ENCODE data around the gene RPL7L1.
"Not testable (repeated sequence)": the region's sequence is repeated elsewhere in the genome, so short reads cannot be mapped to it uniquely, and the experiment has no call there.

Gene RPL7L1

GRCh38 chr6:42879372-42880239, at the start of gene RPL7L1:
Gene RPL7L1, plus strand, starts transcription at chr6:42879616. Its CDS starts 295 bp downstream, at chr6:42879911.
- DNase-seq (ENCODE audit: low read depth): peak; percentile 66

- no peak for DNase-seq (ENCODE audit: low read depth)
Measured at GRCh38 chr6:42831237-42831636, 48.2 kb upstream of the RPL7L1 start.

- no peak for DNase-seq (ENCODE audit: low read depth)
Measured at GRCh38 chr6:42834056-42834455, 45.4 kb upstream of the RPL7L1 start.

- DNase-seq (ENCODE audit: low read depth): no peak
Measured at GRCh38 chr6:42841844-42842584, 37.4 kb upstream of the RPL7L1 start.

- no peak for DNase-seq (ENCODE audit: low read depth)
Measured at GRCh38 chr6:42845327-42845694, 34.1 kb upstream of the RPL7L1 start.

GRCh38 chr6:42846505-42846904, 32.9 kb upstream of the RPL7L1 start:
- DNase-seq (ENCODE audit: low read depth): no peak

- DNase-seq (ENCODE audit: low read depth): no peak
Measured at GRCh38 chr6:42848700-42849099, 30.7 kb upstream of the RPL7L1 start.

- DNase-seq (ENCODE audit: low read depth): no peak
Measured at GRCh38 chr6:42851599-42851998, 27.8 kb upstream of the RPL7L1 start.

- DNase-seq (ENCODE audit: low read depth): no peak
Measured at GRCh38 chr6:42860036-42860435, 19.4 kb upstream of the RPL7L1 start.

- no peak for DNase-seq (ENCODE audit: low read depth)
Measured at GRCh38 chr6:42860481-42860880, 18.9 kb upstream of the RPL7L1 start.

GRCh38 chr6:42864602-42865001, 14.8 kb upstream of the RPL7L1 start:
- DNase-seq (ENCODE audit: low read depth): no peak

- DNase-seq (ENCODE audit: low read depth): no peak
Measured at GRCh38 chr6:42870145-42870936, 9.1 kb upstream of the RPL7L1 start.

GRCh38 chr6:42871711-42872110, 7.7 kb upstream of the RPL7L1 start:
- DNase-seq (ENCODE audit: low read depth): no peak

GRCh38 chr6:42873313-42873712, 6.1 kb upstream of the RPL7L1 start:
- no peak for DNase-seq (ENCODE audit: low read depth)

GRCh38 chr6:42877695-42878094, 1.7 kb upstream of the RPL7L1 start:
- no peak for DNase-seq (ENCODE audit: low read depth)

- DNase-seq (ENCODE audit: low read depth): not testable (repeated sequence)
Measured at GRCh38 chr6:42880240-42880817, 913 bp downstream of the RPL7L1 start.

- DNase-seq (ENCODE audit: low read depth): not testable (repeated sequence)
Measured at GRCh38 chr6:42880871-42881270, 1.5 kb downstream of the RPL7L1 start.

GRCh38 chr6:42885702-42886101, 6.3 kb downstream of the RPL7L1 start:
- no peak for DNase-seq (ENCODE audit: low read depth)

GRCh38 chr6:42888201-42888600, 8.8 kb downstream of the RPL7L1 start:
- DNase-seq (ENCODE audit: low read depth): not testable (repeated sequence)

- DNase-seq (ENCODE audit: low read depth): no peak
Measured at GRCh38 chr6:42889815-42890214, 10.4 kb downstream of the RPL7L1 start.

- DNase-seq (ENCODE audit: low read depth): peak; percentile 76
Measured at GRCh38 chr6:42890311-42891198, 11.1 kb downstream of the RPL7L1 start.

Data from stimulated activated CD8-positive, alpha-beta memory T cell treated with anti-CD3 and anti-CD28 coated beads, Interleukin-12 subunit alpha, Interleukin-12 subunit beta, amount 100 ng/mL, for 4 hours (primary cell).